Central memory CD8-positive, alpha-beta T cell (primary cell): Measurements from ENCODE around the gene NPL.
A peak's percentile ranks its signal among the peaks of the same experiment; 100 is the strongest.

Experiments used
- ATAC-seq: fragments of 150-1000 bp; cut with Tn5 transposase; replicated peaks from 2 replicates; pipeline ENCODE4 v1.10.0; 2022; ENCODE audit warnings: mild to moderate bottlenecking, moderate FRiP score, moderate number of reproducible peaks; ENCODE audit not compliant: poor library complexity, severe bottlenecking; ENCODE audit errors: extremely low read depth
- DNase-seq, 2 donors: peaks; one replicate each; pipeline ENCODE4 v3.0.0; 2021; ENCODE audit warnings: low spot score in 2 of 2
- H3K27ac Mint-ChIP-seq: one replicate; pipeline ENCODE4 v1.8.0; 2022; ENCODE audit warnings: low read depth, mild to moderate bottlenecking, moderate library complexity, mixed read lengths
- H3K27me3 Mint-ChIP-seq: one replicate; pipeline ENCODE4 v1.8.0; 2022; ENCODE audit warnings: mixed read lengths
- H3K36me3 Mint-ChIP-seq: one replicate; pipeline ENCODE4 v1.8.0; 2022; ENCODE audit warnings: mild to moderate bottlenecking, moderate library complexity, mixed read lengths; ENCODE audit not compliant: insufficient read depth
- H3K4me1 Mint-ChIP-seq: one replicate; pipeline ENCODE4 v1.8.0; 2022; ENCODE audit warnings: mixed read lengths
- H3K4me3 Mint-ChIP-seq: one replicate; pipeline ENCODE4 v1.8.0; 2022; ENCODE audit warnings: mild to moderate bottlenecking, moderate library complexity, mixed read lengths
- H3K9me3 Mint-ChIP-seq: one replicate; pipeline ENCODE4 v1.8.0; 2022; ENCODE audit warnings: mixed read lengths

Gene NPL

GRCh38 chr1:182839209-182840066, 49.9 kb downstream of the NPL start, which contains the start of gene DHX9:
Gene DHX9 (plus strand): TSS chr1:182839347. CDS start chr1:182842567, 3,220 bp downstream.
- DNase-seq: peak; percentile 94 to 99
- ATAC-seq: peak; percentile 91
- H3K4me1 Mint-ChIP-seq: peaks cover 54% of the 10 kb centered on the region
- no peaks in the 10 kb centered on the region for H3K9me3 Mint-ChIP-seq
- H3K36me3 Mint-ChIP-seq: peaks cover 40% of the 10 kb centered on the region
- no peaks in the 10 kb centered on the region for H3K27me3 Mint-ChIP-seq
- H3K27ac Mint-ChIP-seq: peak within 1 kb of the TSS; percentile 93
- H3K4me3 Mint-ChIP-seq: peak within 1 kb of the TSS; percentile 99

- Mint-ChIP-seq H3K36me3 (peaks cover 57% of the 10 kb centered on the region), H3K9me3 (no peaks in the 10 kb centered on the region), H3K27ac (peak overlapping the region; percentile 93), H3K27me3 (no peaks in the 10 kb centered on the region), H3K4me1 (peaks cover 62% of the 10 kb centered on the region), H3K4me3 (peak overlapping the region; percentile 99)
- ATAC-seq (no peak), DNase-seq (no peak)
These were observed 51.9 kb downstream of the NPL start for GRCh38 chr1:182841368-182841988.

GRCh38 chr1:182842265-182842664, 52.7 kb downstream of the NPL start:
- H3K27me3 Mint-ChIP-seq: no peaks in the 10 kb centered on the region
- ATAC-seq: no peak
- H3K27ac Mint-ChIP-seq: no peak overlapping the region
- H3K9me3 Mint-ChIP-seq: no peaks in the 10 kb centered on the region
- DNase-seq: no peak
- H3K4me3 Mint-ChIP-seq: peak overlapping the region; percentile 56
- H3K36me3 Mint-ChIP-seq: peaks cover 64% of the 10 kb centered on the region
- peaks cover 69% of the 10 kb centered on the region for H3K4me1 Mint-ChIP-seq

GRCh38 chr1:182845379-182845778, 55.8 kb downstream of the NPL start:
- Mint-ChIP-seq H3K4me3 (no peak overlapping the region), H3K27me3 (no peaks in the 10 kb centered on the region), H3K36me3 (peaks cover 78% of the 10 kb centered on the region), H3K27ac (no peak overlapping the region), H3K4me1 (peaks cover 82% of the 10 kb centered on the region), H3K9me3 (no peaks in the 10 kb centered on the region)
- DNase-seq: no peak
- ATAC-seq: no peak

- peaks cover 78% of the 10 kb centered on the region for H3K36me3 Mint-ChIP-seq
- H3K27ac Mint-ChIP-seq: peak overlapping the region; percentile 5
- no peak for ATAC-seq
- peaks cover 81% of the 10 kb centered on the region for H3K4me1 Mint-ChIP-seq
- DNase-seq: no peak
- H3K4me3 Mint-ChIP-seq: no peak overlapping the region
- H3K27me3 Mint-ChIP-seq: no peaks in the 10 kb centered on the region
- H3K9me3 Mint-ChIP-seq: no peaks in the 10 kb centered on the region
These were observed 56.3 kb downstream of the NPL start for GRCh38 chr1:182845894-182846293.

GRCh38 chr1:182847105-182847504, 57.5 kb downstream of the NPL start:
- Mint-ChIP-seq H3K9me3 (no peaks in the 10 kb centered on the region), H3K36me3 (peaks cover 84% of the 10 kb centered on the region), H3K4me1 (peaks cover 71% of the 10 kb centered on the region), H3K27ac (peak overlapping the region; percentile 41), H3K4me3 (peak overlapping the region; percentile 7), H3K27me3 (no peaks in the 10 kb centered on the region)
- ATAC-seq (no peak), DNase-seq (no peak)

GRCh38 chr1:182848736-182849135, 59.2 kb downstream of the NPL start:
- H3K36me3 Mint-ChIP-seq: peaks cover 88% of the 10 kb centered on the region
- H3K27me3 Mint-ChIP-seq: no peaks in the 10 kb centered on the region
- ATAC-seq: no peak
- DNase-seq: no peak
- no peak overlapping the region for H3K4me3 Mint-ChIP-seq
- H3K27ac Mint-ChIP-seq: no peak overlapping the region
- no peaks in the 10 kb centered on the region for H3K9me3 Mint-ChIP-seq
- peaks cover 57% of the 10 kb centered on the region for H3K4me1 Mint-ChIP-seq

- Mint-ChIP-seq H3K9me3 (no peaks in the 10 kb centered on the region), H3K27me3 (no peaks in the 10 kb centered on the region), H3K4me3 (no peak overlapping the region), H3K36me3 (peaks cover 89% of the 10 kb centered on the region), H3K4me1 (peaks cover 45% of the 10 kb centered on the region), H3K27ac (no peak overlapping the region)
- DNase-seq (no peak), ATAC-seq (no peak)
These were observed 60.7 kb downstream of the NPL start for GRCh38 chr1:182850319-182850718.

GRCh38 chr1:182851825-182852224, 62.3 kb downstream of the NPL start:
- no peaks in the 10 kb centered on the region for H3K9me3 Mint-ChIP-seq
- no peaks in the 10 kb centered on the region for H3K27me3 Mint-ChIP-seq
- peaks cover 90% of the 10 kb centered on the region for H3K36me3 Mint-ChIP-seq
- no peak for ATAC-seq
- no peak for DNase-seq
- H3K4me3 Mint-ChIP-seq: no peak overlapping the region
- peaks cover 39% of the 10 kb centered on the region for H3K4me1 Mint-ChIP-seq
- H3K27ac Mint-ChIP-seq: no peak overlapping the region

GRCh38 chr1:182855911-182856310, 66.3 kb downstream of the NPL start:
- Mint-ChIP-seq H3K27ac (no peak overlapping the region), H3K4me3 (no peak overlapping the region), H3K4me1 (peaks cover 2% of the 10 kb centered on the region), H3K27me3 (no peaks in the 10 kb centered on the region), H3K36me3 (peaks cover 91% of the 10 kb centered on the region), H3K9me3 (no peaks in the 10 kb centered on the region)
- DNase-seq (no peak), ATAC-seq (no peak)

GRCh38 chr1:182857212-182857611, 67.6 kb downstream of the NPL start:
- ATAC-seq (no peak), DNase-seq (no peak)
- Mint-ChIP-seq H3K27ac (no peak overlapping the region), H3K4me1 (no peaks in the 10 kb centered on the region), H3K9me3 (no peaks in the 10 kb centered on the region), H3K4me3 (no peak overlapping the region), H3K36me3 (peaks cover 94% of the 10 kb centered on the region), H3K27me3 (no peaks in the 10 kb centered on the region)

- peaks cover 87% of the 10 kb centered on the region for H3K36me3 Mint-ChIP-seq
- H3K9me3 Mint-ChIP-seq: no peaks in the 10 kb centered on the region
- H3K4me3 Mint-ChIP-seq: no peak overlapping the region
- H3K4me1 Mint-ChIP-seq: peaks cover 11% of the 10 kb centered on the region
- no peaks in the 10 kb centered on the region for H3K27me3 Mint-ChIP-seq
- no peak overlapping the region for H3K27ac Mint-ChIP-seq
- DNase-seq: no peak
- no peak for ATAC-seq
These were observed 71.1 kb downstream of the NPL start for GRCh38 chr1:182860658-182861057.

- Mint-ChIP-seq H3K4me1 (peaks cover 11% of the 10 kb centered on the region), H3K9me3 (no peaks in the 10 kb centered on the region), H3K36me3 (peaks cover 87% of the 10 kb centered on the region), H3K27ac (peak overlapping the region; percentile 71), H3K27me3 (no peaks in the 10 kb centered on the region), H3K4me3 (no peak overlapping the region)
- no peak for DNase-seq
- no peak for ATAC-seq
These were observed 72.4 kb downstream of the NPL start for GRCh38 chr1:182861994-182862393.
